Neuron (in vitro differentiated cells): ENCODE data around the gene HTRA3.

Source experiments
- H2AFZ ChIP-seq: one replicate; pipeline ENCODE4 v1.6.1; 2013; ENCODE audit warnings: low read depth, mild to moderate bottlenecking, inconsistent platforms, low read length, moderate library complexity
- H3K27me3 ChIP-seq: one replicate; pipeline ENCODE4 v1.6.1; 2013; ENCODE audit warnings: low read length; ENCODE audit not compliant: insufficient read depth
- H3K36me3 ChIP-seq: one replicate; pipeline ENCODE4 v1.6.1; 2013; ENCODE audit warnings: low read length; ENCODE audit not compliant: insufficient read depth
- H3K4me1 ChIP-seq: one replicate; pipeline ENCODE4 v1.6.1; 2013; ENCODE audit warnings: low read length; ENCODE audit not compliant: insufficient read depth
- H3K4me3 ChIP-seq: 2 replicates; pipeline ENCODE4 v1.5.1; 2013; ENCODE audit warnings: mild to moderate bottlenecking, low read length, moderate library complexity
- H3K9me3 ChIP-seq: one replicate; pipeline ENCODE4 v1.6.1; 2013; ENCODE audit warnings: low read length

The HTRA3 gene

DNA sequence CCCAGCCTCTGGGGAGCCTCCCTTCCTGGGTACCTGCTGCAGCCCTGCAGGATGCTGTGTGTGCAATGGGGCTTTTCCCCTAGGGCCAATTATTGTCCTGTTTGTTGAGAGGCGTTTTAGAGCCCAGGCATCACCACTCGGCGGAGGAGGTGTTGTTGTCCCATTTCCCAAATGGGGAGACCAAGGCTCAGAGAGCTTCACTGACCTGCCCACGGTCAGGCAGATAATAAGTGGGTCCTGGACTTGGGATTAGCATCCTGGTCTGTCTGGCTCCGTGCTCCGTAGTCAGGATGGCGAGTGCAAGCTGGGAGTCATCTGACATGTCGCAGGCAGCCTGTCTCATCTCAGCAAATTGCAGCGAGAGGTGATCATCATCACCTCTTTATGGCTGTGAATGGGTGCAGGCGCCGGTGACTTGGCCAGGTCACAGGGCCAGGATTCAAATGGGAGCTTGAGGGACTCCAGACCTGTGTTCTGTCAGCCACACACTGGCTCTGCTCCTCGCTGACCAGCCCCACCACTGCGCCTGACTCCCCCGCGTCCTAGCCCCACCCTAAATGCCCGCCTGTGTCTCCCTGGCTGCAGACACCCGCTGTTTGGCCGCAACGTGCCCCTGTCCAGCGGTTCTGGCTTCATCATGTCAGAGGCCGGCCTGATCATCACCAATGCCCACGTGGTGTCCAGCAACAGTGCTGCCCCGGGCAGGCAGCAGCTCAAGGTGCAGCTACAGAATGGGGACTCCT is 16.6 kb downstream of the HTRA3 start:
- peaks cover 12% of the 10 kb centered on the region for H3K27me3 ChIP-seq
- no peak overlapping the region for H2AFZ ChIP-seq
- no peaks in the 10 kb centered on the region for H3K4me1 ChIP-seq
- no peaks in the 10 kb centered on the region for H3K9me3 ChIP-seq
- H3K36me3 ChIP-seq: no peaks in the 10 kb centered on the region
- H3K4me3 ChIP-seq: no peak overlapping the region

DNA sequence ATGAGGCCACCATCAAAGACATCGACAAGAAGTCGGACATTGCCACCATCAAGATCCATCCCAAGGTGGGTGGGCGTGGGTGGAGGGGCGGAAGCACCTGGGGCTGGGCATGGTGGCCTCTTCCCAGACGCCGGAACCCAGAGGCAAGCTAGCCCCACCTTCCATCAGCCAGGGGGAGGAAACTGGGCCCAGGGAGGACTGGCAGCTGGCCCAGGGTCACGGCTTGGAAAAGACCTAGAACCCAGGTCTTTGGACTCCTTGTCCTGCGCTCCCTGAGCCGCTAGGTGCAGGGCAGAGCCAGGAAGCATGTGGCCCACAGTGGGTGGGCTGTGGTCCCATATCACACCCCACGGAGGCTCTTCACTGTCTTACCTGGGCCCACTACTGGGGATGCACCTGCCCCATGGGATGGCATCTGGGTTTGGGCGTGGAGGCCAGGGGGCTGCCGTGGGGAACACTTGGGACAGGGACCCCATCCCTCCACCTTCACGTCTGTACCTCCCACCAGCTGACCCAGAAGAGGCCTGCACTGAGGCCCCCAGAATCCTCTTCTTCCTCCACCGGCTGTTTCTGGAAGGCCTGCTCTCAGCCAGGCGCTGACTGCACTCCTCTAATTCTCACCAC is 17.3 kb downstream of the HTRA3 start:
- Histone ChIP-seq H3K4me3 (no peak overlapping the region), H3K9me3 (no peaks in the 10 kb centered on the region), H2AFZ (no peak overlapping the region), H3K36me3 (no peaks in the 10 kb centered on the region), H3K27me3 (peaks cover 12% of the 10 kb centered on the region), H3K4me1 (no peaks in the 10 kb centered on the region)

DNA sequence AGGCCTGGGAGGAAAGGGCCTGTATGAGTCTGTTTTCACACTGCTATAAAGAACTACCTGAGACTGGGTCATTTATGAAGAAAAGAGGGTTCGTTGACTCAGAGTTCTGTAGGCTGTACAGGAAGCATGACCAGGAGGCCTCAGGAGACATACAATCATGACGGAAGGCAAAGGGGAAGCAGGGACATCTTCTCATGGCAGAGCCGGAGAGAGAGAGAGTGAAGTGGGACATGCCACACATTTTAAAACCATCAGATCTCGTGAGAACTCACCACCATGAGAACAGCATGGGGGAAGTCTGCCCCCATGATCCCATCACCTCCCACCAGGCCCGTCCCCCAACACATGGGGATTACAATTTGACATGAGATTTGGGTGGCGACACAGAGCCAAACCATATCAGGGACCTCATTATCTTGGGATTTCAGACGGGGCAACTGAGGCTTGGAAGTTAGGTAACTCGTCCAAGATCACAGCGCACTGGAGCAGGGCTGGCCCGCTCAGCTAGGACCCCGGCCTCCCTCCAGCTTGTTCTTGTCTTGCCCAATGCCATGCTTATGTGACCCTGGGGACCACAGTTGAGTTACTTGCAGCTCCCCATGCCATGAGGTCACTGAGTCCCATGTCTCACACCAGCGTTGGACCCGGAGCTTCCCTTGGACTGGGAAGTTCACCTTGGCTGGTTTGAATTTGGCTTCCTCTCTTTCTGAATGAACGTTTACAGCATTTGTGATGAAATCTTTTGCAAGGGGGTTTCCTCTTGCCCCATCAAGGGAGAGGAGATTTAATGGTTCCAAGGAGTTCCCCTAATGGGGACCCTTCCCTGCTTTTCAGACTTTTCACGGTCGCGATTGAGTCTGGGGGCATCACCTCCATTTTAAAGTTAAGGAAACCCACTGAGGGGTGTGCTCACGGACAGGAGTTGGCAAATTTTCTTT is 18.1 kb downstream of the HTRA3 start:
- Histone ChIP-seq H3K36me3 (no peaks in the 10 kb centered on the region), H3K4me3 (no peak overlapping the region), H3K4me1 (no peaks in the 10 kb centered on the region), H2AFZ (no peak overlapping the region), H3K9me3 (no peaks in the 10 kb centered on the region), H3K27me3 (peaks cover 11% of the 10 kb centered on the region)

DNA sequence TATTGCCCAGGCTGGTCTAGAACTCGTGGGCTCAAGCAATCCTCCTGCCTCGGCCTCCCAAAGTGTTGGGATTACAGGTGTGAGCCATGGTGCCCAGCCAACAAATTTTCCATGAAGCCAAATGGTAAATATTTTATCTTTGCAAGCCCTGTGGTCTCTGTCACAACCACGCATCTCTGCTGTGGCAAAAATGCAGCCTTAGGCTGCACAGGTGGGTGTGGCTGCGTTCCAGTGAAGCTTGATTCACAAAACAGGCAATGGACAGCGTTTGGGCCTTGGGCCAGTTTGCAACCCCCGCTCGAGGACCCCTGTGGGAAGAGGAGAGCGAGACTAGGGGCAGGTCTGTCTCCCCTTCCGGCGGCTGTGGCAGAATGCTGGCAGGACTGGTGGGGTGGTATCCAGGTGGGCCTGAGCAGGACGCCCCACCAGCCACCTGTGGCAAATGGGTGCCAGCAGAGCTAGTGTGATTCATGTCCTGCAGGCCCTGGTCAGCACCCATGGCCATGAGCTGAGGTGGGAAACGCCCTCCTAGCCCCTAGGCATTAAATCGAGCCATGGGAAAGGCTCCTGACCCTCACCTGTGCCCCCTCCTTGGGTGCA is 19.7 kb downstream of the HTRA3 start:
- H3K9me3 ChIP-seq: no peaks in the 10 kb centered on the region
- no peak overlapping the region for H2AFZ ChIP-seq
- peaks cover 4% of the 10 kb centered on the region for H3K27me3 ChIP-seq
- H3K36me3 ChIP-seq: no peaks in the 10 kb centered on the region
- H3K4me3 ChIP-seq: no peak overlapping the region
- H3K4me1 ChIP-seq: no peaks in the 10 kb centered on the region

DNA sequence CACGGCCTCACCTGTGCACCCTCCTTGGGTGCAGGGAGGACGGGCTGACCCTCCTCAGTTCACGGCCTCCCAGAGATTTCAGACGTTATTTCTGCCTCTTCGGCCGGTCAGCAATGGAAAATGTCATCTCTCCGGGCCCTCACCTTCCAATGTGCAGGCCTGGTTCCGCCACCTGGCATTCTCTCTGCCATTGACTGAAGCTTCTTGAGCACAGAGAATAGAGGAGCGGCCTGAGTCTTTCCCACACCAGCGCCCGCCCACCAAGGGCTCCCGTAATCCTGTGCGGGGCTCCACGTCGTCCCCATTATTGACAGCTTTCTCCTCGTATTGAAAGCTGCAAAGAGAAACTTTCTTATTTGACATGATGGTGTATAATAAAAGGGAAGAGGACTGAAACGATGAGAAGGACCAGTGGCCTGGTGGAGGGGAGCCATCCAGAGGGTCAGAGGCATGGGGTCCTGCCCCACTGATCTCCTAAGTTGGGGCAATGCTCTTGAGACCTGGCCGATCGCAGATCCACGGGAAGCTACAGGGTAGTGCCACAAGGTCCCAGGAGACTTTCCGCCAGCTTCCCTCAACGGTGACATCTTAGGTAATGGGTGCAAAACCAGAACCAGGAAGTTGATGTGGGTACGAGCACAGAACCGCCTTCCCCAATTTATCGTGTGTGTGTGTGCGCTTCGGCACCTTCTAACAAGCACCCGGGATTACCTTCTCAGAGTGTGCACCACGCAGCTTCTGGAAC is 20.6 kb downstream of the HTRA3 start:
- H3K4me3 ChIP-seq: no peak overlapping the region
- no peaks in the 10 kb centered on the region for H3K4me1 ChIP-seq
- peaks cover 4% of the 10 kb centered on the region for H3K27me3 ChIP-seq
- no peak overlapping the region for H2AFZ ChIP-seq
- no peaks in the 10 kb centered on the region for H3K36me3 ChIP-seq
- H3K9me3 ChIP-seq: no peaks in the 10 kb centered on the region

DNA sequence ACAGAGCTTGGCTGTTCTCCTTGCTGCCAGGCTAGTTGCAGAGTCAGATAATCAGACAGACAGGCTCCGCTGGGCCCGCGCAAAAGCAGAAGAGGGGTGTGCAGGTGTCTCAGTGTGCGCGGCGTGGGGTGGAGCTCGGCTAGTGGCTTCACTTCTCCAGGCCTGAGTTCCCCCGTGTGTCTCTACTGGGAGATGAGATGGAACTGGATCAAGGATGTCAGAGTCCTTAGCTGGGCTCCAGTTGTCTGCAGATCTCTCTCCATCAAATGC is 21.1 kb downstream of the HTRA3 start:
- Histone ChIP-seq H3K4me3 (no peak overlapping the region), H3K27me3 (no peaks in the 10 kb centered on the region), H3K9me3 (no peaks in the 10 kb centered on the region), H3K36me3 (no peaks in the 10 kb centered on the region), H2AFZ (no peak overlapping the region), H3K4me1 (no peaks in the 10 kb centered on the region)

DNA sequence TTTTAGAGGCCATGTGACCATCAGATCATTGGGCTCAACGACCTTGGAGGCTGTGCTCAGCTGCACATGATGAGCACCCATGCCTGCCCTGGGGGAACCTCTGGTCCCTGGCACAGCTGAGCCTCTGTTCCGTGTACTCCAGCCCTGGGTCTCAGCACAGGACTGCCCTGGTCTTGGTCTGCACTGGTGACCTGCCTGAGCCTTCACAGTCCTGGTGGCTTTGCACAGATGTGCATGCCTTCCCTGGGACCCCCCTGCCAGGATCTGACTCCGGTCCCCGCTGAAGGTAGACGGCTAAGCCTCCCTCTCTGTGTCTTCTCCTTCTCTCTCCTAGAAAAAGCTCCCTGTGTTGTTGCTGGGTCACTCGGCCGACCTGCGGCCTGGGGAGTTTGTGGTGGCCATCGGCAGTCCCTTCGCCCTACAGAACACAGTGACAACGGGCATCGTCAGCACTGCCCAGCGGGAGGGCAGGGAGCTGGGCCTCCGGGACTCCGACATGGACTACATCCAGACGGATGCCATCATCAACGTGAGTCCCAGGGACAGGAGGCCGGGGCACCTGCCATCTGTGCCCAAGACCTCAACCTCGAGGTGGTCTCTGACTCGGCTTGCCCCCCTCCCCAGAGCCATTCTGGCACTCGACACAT is 21.6 kb downstream of the HTRA3 start:
- Histone ChIP-seq H2AFZ (no peak overlapping the region), H3K27me3 (no peaks in the 10 kb centered on the region), H3K4me1 (no peaks in the 10 kb centered on the region), H3K4me3 (no peak overlapping the region), H3K9me3 (no peaks in the 10 kb centered on the region), H3K36me3 (no peaks in the 10 kb centered on the region)

DNA sequence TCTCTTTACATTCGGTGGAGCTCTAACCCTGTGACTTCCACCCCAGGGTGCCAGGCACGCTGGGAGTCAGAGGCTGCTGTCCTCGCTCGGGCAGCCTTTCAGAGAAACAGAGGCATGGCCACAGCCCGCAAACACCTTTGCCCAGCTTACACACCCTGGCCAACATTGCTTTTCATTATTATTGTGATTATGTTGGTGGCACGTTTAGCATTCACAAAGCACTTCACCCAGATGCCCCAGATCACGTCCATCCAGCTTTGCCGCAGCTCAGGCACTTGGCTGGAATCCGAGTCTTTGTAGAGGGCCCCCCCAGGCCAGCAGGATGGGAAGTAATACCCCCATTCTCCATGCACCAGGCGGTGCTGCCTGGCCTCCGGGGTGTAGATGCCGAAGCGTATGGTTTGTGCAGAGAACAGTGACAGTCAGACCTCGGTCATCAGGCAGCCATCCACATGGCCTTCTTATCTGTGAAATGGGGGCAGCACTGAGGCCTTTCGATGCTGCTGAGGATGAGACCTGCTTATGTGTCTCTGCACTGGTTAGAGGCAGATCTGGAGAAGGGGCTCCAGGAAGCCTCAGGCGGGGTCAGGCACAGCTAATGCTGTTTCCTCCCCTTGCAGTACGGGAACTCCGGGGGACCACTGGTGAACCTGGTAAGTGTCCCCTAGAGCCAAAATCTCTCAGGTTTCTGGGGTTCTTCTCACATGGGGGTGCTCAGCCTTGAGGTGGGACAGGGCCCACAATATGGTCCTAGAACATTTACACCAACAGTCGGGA is 22.3 kb downstream of the HTRA3 start:
- H3K4me1 ChIP-seq: no peaks in the 10 kb centered on the region
- H3K4me3 ChIP-seq: no peak overlapping the region
- no peaks in the 10 kb centered on the region for H3K9me3 ChIP-seq
- no peak overlapping the region for H2AFZ ChIP-seq
- H3K27me3 ChIP-seq: no peaks in the 10 kb centered on the region
- H3K36me3 ChIP-seq: no peaks in the 10 kb centered on the region

DNA sequence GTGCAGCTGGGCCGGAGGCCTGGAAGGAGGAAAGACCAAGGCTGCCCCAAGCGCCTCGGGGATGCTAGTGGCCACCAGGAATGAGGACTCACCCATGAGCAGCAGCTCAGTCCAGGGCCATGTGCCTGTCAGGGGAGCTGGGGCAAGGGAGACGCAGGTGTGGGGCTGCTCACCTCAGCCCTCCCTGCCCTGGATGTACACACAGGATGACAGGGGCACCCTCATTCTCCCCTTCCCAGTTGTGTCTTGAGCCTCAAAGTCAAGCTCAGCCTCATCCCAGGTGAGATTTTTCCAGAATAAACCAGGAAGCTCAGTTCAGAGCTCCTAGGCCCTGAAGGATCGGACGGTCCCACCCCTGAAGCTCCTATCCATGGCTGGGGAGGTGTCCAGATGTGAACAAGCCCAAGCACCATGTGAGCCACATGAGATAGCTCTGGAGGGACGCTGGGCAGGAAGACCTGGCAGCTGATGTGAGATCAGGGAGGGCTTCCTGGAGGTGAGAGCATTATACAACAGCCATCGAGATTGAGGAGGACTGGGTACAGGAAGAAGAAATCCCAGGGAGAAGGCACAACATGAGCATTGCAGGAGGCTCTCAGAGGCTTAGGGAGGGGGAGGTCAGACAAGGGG is 23.0 kb downstream of the HTRA3 start:
- Histone ChIP-seq H2AFZ (no peak overlapping the region), H3K4me3 (no peak overlapping the region), H3K36me3 (no peaks in the 10 kb centered on the region), H3K4me1 (no peaks in the 10 kb centered on the region), H3K27me3 (no peaks in the 10 kb centered on the region), H3K9me3 (no peaks in the 10 kb centered on the region)

DNA sequence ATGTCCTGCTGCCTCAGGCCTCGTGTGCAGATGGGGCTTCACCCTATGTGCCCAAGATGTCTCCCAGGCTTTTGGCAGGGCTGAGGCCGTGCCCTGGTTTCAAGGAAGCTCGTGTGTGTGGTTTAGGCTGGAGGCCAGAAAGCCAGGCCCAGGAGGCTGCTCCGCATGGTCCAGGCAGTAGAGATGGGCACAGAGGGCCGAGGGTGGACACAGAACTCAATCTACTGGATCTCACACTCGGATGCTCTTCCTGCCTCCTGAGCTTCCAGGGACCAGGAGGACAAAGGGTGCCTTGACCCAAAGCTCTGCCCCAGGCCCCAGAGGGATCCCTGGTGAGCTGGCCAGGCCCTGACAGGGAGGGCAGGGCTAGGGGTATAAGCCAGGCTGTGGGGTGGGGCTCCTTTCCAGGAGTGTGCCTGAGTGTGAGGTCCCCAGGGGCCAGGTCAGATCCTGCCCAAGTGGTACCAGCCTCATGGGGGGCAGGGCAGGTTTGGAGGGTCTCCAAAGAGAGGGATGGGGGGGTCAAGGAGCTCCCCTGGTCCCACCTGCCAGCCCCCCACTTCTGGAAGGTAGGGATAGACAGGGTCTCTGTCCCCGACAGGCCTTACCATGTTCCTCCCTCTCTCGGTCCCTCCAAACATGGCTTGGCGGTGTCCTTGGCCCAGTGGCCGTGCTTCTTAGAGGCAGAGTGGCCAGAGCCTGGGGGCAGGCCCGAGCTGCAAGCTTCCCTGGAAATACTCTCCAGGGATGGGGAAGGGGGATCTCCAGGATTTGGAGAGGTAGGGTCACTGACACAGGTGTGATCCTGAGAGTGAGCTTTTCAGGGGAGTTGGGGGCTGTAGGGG is 23.8 kb downstream of the HTRA3 start:
- Histone ChIP-seq H2AFZ (no peak overlapping the region), H3K27me3 (no peaks in the 10 kb centered on the region), H3K9me3 (no peaks in the 10 kb centered on the region), H3K4me1 (no peaks in the 10 kb centered on the region), H3K4me3 (no peak overlapping the region), H3K36me3 (no peaks in the 10 kb centered on the region)

DNA sequence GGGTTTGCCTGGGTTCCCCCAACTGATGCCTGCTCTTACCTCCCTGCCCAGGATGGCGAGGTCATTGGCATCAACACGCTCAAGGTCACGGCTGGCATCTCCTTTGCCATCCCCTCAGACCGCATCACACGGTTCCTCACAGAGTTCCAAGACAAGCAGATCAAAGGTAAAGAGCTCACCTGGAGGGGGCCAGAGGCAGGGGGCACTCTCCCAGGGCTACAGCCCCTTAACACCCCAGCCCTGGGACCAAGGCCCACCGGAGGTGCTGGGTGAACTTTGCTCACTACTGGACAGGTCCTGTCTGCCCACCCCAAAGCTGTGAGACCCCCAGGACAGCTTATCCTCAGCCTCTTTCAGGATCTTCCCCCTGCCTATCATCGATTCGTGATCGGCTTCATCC is 24.5 kb downstream of the HTRA3 start:
- Histone ChIP-seq H3K4me3 (no peak overlapping the region), H3K27me3 (no peaks in the 10 kb centered on the region), H3K4me1 (no peaks in the 10 kb centered on the region), H3K9me3 (no peaks in the 10 kb centered on the region), H3K36me3 (no peaks in the 10 kb centered on the region), H2AFZ (no peak overlapping the region)
